ENCODE measurements around the gene RAD51AP2.

DNA sequence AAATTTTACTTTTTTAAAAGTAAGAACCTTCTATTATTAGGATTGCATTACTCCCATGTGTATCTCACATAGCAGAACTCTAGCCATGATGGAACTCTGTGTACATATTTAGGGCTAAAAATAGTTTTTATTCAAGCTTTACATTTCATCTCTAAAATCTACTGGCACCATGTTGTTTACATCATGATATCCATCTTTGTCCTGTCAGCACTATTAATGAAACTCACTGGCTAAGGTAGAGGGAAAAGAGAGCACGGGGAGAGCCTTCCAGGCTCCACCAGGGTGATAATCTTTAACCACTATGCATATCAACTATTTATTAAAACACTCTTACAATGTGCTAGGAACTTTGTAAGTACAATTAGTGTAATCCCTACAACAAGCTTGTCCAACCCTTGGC, 34.7 kb downstream of the RAD51AP2 start:
- TF ChIP-seq ZNF121 (tag by site-specific recombination; IDR thresholded peaks at IDR 0.05) (no peak), CTCF (tag by site-specific recombination; IDR thresholded peaks at IDR 0.05) (no peak)

Measured in HEK293 (cell line).